Measurements from ENCODE around the gene AKT1S1.
A peak's percentile ranks its signal among the peaks of the same experiment; 100 is the strongest.

The AKT1S1 gene

GRCh38 chr19:49877879-49878743 is 956 bp upstream of the AKT1S1 start:
- TF ChIP-seq, protein P1, sequence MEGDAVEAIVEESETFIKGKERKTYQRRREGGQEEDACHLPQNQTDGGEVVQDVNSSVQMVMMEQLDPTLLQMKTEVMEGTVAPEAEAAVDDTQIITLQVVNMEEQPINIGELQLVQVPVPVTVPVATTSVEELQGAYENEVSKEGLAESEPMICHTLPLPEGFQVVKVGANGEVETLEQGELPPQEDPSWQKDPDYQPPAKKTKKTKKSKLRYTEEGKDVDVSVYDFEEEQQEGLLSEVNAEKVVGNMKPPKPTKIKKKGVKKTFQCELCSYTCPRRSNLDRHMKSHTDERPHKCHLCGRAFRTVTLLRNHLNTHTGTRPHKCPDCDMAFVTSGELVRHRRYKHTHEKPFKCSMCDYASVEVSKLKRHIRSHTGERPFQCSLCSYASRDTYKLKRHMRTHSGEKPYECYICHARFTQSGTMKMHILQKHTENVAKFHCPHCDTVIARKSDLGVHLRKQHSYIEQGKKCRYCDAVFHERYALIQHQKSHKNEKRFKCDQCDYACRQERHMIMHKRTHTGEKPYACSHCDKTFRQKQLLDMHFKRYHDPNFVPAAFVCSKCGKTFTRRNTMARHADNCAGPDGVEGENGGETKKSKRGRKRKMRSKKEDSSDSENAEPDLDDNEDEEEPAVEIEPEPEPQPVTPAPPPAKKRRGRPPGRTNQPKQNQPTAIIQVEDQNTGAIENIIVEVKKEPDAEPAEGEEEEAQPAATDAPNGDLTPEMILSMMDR (IDR thresholded peaks at IDR 0.05; ENCODE audit: low read depth, low read length) = no peak
- H3K4me3 ChIP-seq (ENCODE audit: low read depth, low read length) = peak overlapping the region; percentile 100
- peak; percentile 98 for DNase-seq (ENCODE audit: low read depth, low spot score)
- in situ Hi-C loops (cut with HindIII; ENCODE audit: low sequenced_read_pairs) = no loop called here

GRCh38 chr19:49876422-49877019 is 634 bp downstream of the AKT1S1 start:
- TF ChIP-seq, protein P1 (IDR thresholded peaks at IDR 0.05; ENCODE audit: low read depth, low read length) = no peak
- DNase-seq (ENCODE audit: low read depth, low spot score) = peak; percentile 99
- in situ Hi-C loops (cut with HindIII; ENCODE audit: low sequenced_read_pairs) = no loop called here
- peak overlapping the region; percentile 100 for H3K4me3 ChIP-seq (ENCODE audit: low read depth, low read length)

GRCh38 chr19:49875857-49876421 is 1.2 kb downstream of the AKT1S1 start:
- in situ Hi-C loops (cut with HindIII; ENCODE audit: low sequenced_read_pairs) = no loop called here
- TF ChIP-seq, protein P1 (IDR thresholded peaks at IDR 0.05; ENCODE audit: low read depth, low read length) = no peak
- peak; percentile 56 for DNase-seq (ENCODE audit: low read depth, low spot score)
- H3K4me3 ChIP-seq (ENCODE audit: low read depth, low read length) = peak overlapping the region; percentile 100

GRCh38 chr19:49875177-49875576 is 2.0 kb downstream of the AKT1S1 start:
- TF ChIP-seq, protein P1 (IDR thresholded peaks at IDR 0.05; ENCODE audit: low read depth, low read length) = no peak
- no peak for DNase-seq (ENCODE audit: low read depth, low spot score)
- peak overlapping the region; percentile 100 for H3K4me3 ChIP-seq (ENCODE audit: low read depth, low read length)
- in situ Hi-C loops (cut with HindIII; ENCODE audit: low sequenced_read_pairs) = no loop called here

- no peak overlapping the region for H3K4me3 ChIP-seq (ENCODE audit: low read depth, low read length)
- DNase-seq (ENCODE audit: low read depth, low spot score) = no peak
- TF ChIP-seq, protein P1 (IDR thresholded peaks at IDR 0.05; ENCODE audit: low read depth, low read length) = no peak
- in situ Hi-C loops (cut with HindIII; ENCODE audit: low sequenced_read_pairs) = no loop called here
Measured at GRCh38 chr19:49874503-49875157, 2.5 kb downstream of the AKT1S1 start.

GRCh38 chr19:49873834-49874233 is 3.3 kb downstream of the AKT1S1 start:
- TF ChIP-seq, protein P1 (IDR thresholded peaks at IDR 0.05; ENCODE audit: low read depth, low read length) = no peak

More at GRCh38 chr19:49873834-49874233, 3.3 kb downstream of the AKT1S1 start:
- no peak overlapping the region for H3K4me3 ChIP-seq (ENCODE audit: low read depth, low read length)
- DNase-seq (ENCODE audit: low read depth, low spot score) = no peak
- in situ Hi-C loops (cut with HindIII; ENCODE audit: low sequenced_read_pairs) = no loop called here

Measured in astrocyte of the spinal cord (primary cell).